LNCAP (cell line): ENCODE measurements around the gene PLCG2.

Experiments used
- TF ChIP-seq, protein P1 (sequence below): fragments of 450-650 bp; IDR thresholded peaks from 2 replicates; pipeline ENCODE4 v1.5.1; 2017; ENCODE audit warnings: mild to moderate bottlenecking

The PLCG2 gene

DNA sequence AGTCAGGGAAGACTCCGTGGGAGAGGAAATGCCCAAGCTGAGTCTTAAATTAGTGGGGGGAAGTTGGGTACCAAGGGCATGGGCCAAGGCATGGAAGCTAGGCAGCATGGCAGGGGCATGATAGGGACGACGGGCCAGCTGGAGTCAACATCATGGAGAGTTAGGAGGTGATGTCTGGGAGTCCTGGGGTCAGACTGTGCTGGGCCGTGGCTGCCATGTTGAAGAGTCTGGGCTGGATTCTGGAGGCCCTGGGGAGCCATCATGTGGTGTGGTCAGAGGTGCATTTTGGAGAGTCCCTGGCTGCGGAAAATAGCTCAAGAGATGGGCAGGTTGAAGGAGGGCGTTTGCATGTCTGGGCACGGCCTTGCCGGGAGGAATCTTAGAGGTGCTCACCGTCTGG lies 146.9 kb downstream of the PLCG2 start:
- TF ChIP-seq, protein P1, sequence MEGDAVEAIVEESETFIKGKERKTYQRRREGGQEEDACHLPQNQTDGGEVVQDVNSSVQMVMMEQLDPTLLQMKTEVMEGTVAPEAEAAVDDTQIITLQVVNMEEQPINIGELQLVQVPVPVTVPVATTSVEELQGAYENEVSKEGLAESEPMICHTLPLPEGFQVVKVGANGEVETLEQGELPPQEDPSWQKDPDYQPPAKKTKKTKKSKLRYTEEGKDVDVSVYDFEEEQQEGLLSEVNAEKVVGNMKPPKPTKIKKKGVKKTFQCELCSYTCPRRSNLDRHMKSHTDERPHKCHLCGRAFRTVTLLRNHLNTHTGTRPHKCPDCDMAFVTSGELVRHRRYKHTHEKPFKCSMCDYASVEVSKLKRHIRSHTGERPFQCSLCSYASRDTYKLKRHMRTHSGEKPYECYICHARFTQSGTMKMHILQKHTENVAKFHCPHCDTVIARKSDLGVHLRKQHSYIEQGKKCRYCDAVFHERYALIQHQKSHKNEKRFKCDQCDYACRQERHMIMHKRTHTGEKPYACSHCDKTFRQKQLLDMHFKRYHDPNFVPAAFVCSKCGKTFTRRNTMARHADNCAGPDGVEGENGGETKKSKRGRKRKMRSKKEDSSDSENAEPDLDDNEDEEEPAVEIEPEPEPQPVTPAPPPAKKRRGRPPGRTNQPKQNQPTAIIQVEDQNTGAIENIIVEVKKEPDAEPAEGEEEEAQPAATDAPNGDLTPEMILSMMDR = no peak

DNA sequence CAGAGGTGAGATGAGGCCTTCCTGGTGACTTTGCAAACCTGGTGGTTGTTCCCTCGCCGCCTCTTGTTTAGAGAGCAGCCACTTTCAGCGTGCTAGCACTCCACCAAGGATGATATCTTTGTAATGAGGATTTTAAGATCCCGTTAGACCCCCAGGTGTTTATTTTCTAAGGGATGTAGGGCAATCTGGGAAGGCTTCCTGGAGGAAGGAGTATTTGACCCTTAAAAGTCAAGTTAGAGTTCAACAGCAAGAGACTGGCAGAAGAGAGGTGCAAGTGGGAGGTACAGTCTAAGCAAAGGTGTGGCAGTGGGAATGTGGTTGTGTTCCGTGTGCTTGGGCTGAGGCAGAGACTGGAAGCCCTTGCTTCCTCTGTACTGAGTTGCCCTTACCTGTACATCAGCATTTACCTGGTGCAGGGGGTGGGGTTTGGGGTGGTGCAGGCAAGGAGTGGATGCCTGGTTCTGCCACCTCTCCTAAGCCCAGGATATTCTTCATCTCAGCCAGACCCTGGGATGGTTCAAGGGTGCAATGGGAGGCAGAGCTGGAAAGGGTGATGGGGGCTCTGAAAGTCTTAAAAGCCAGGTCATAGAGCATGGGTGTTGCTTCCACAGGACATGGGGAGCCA lies 148.6 kb downstream of the PLCG2 start:
- TF ChIP-seq, protein P1 = no peak

GRCh38 chr16:81928271-81928918 lies 149.3 kb downstream of the PLCG2 start:
- TF ChIP-seq, protein P1 = no peak

DNA sequence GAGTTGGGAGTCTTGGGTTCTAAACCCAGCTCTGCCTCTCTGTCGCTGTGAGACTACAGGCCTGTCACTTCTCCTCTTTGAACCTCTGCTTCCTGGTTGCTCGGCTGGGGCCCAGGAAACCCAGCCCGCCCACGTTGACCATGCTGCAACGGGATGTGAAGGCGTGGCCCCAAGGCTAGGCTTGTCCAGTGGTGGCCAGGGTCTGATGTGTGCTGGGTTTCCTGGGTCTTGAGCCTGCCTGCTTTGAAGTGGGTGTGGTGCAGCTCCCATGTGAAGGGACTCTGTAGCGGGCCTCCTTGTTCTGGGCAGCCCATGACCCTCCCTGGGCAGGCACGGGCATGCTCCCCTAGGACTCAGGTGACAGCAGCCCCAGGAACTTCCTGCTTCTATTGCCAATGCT lies 149.9 kb downstream of the PLCG2 start:
- TF ChIP-seq, protein P1 = no peak

GRCh38 chr16:81929841-81930240 lies 150.8 kb downstream of the PLCG2 start:
- TF ChIP-seq, protein P1 = no peak

DNA sequence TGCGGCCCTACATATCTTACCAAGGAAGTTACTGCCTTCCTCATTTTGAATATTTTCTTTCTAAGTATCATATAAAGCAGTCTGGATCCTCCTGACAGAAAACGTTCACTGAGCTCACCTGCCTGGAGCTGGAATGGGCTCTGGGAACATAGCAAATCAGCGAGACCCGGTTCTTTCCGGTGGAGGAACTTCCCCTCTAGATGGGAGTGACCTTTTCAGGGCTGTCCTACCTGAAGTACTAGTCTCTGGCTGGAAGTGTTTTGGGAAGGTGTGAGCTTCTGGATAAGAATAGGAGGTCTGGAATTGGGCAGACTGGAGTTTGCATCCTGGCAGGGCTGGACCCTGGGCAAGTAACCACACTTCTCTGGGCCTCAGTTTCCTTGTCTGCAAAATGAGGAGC lies 152.8 kb downstream of the PLCG2 start:
- TF ChIP-seq, protein P1 = no peak

DNA sequence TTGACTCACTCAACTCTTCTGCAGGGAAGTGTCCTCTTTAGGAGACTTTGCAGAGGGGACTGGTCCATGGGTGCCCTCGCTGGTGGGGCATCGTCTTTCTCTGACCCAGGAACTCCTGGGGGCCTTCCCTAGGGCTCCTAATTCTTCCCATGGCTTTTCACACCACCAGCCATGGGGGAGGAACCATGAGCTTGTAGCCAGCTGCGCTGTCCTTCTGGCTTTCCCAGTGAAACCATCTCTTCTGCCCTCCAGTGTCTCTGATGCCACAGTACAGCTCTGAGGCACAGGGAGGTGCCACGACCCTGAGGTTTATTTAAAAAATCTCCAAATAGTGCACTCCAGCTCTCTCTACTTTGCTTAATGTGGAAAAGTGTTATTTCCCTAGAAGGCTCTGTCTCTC lies 153.6 kb downstream of the PLCG2 start:
- TF ChIP-seq, protein P1 = no peak
